ENCODE measurements around the gene ATP6V1B1.

GRCh38 chr2:70935468-70936164, at the start of gene ATP6V1B1:
- TF ChIP-seq CTCF (IDR thresholded peaks at IDR 0.05) (no peak), RELA (CRISPR knock-in tag; IDR thresholded peaks at IDR 0.05; ENCODE audit: borderline replicate concordance) (no peak), ZNF121 (CRISPR knock-in tag; IDR thresholded peaks at IDR 0.05) (no peak), NFATC4 (CRISPR knock-in tag; IDR thresholded peaks at IDR 0.05) (no peak), ZBTB21 (CRISPR knock-in tag; IDR thresholded peaks at IDR 0.05; ENCODE audit: borderline replicate concordance) (no peak), ZBTB43 (CRISPR knock-in tag; IDR thresholded peaks at IDR 0.05) (no peak), TEAD1 (CRISPR knock-in tag; IDR thresholded peaks at IDR 0.05) (no peak), MAX (CRISPR knock-in tag; IDR thresholded peaks at IDR 0.05) (no peak), JUN (CRISPR knock-in tag; IDR thresholded peaks at IDR 0.05) (no peak), ZNF281 (CRISPR knock-in tag; IDR thresholded peaks at IDR 0.05) (no peak)
